Osteocyte (in vitro differentiated cells): ENCODE results near the gene PMPCB. TPM values are rescaled to one million over a fixed set of nuclear protein-coding genes. Genes with fewer than 3 reads are reported as not detected.

Experiments used
- DNase-seq: peaks from one replicate; pipeline ENCODE4 v3.0.0; 2021; ENCODE audit warnings: mixed read lengths; ENCODE audit not compliant: unreplicated experiment; ENCODE audit errors: extremely low spot score
- H3K27ac Mint-ChIP-seq: one replicate; pipeline ENCODE4 v1.8.0; 2021; ENCODE audit warnings: mild to moderate bottlenecking, mixed read lengths; ENCODE audit not compliant: unreplicated experiment
- H3K27me3 Mint-ChIP-seq: one replicate; pipeline ENCODE4 v1.8.0; 2021; ENCODE audit warnings: mixed read lengths; ENCODE audit not compliant: unreplicated experiment
- H3K36me3 Mint-ChIP-seq: one replicate; pipeline ENCODE4 v1.8.0; 2021; ENCODE audit warnings: mixed read lengths; ENCODE audit not compliant: unreplicated experiment
- H3K4me1 Mint-ChIP-seq: one replicate; pipeline ENCODE4 v1.8.0; 2021; ENCODE audit warnings: mixed read lengths; ENCODE audit not compliant: unreplicated experiment
- H3K4me3 Mint-ChIP-seq: one replicate; pipeline ENCODE4 v1.8.0; 2021; ENCODE audit warnings: mild to moderate bottlenecking, moderate library complexity, mixed read lengths; ENCODE audit not compliant: unreplicated experiment
- H3K9me3 Mint-ChIP-seq: one replicate; pipeline ENCODE4 v1.8.0; 2021; ENCODE audit warnings: mixed read lengths; ENCODE audit not compliant: unreplicated experiment
- total RNA-seq: library from RNA; stranded (reverse); gene quantifications from 2 replicates; pipeline ENCODE4 v1.2.1, GENCODE V29; 2021
- TF ChIP-seq, protein P1 (sequence below): fragments of 200-600 bp; sonication (generic); IDR thresholded peaks from 2 replicates; pipeline ENCODE4 v1.5.0; 2021; ENCODE audit warnings: antibody characterized with exemption, mild to moderate bottlenecking, moderate library complexity

The PMPCB gene
- total RNA-seq, 1 donor from 2014 or later = 52.7 TPM

DNA sequence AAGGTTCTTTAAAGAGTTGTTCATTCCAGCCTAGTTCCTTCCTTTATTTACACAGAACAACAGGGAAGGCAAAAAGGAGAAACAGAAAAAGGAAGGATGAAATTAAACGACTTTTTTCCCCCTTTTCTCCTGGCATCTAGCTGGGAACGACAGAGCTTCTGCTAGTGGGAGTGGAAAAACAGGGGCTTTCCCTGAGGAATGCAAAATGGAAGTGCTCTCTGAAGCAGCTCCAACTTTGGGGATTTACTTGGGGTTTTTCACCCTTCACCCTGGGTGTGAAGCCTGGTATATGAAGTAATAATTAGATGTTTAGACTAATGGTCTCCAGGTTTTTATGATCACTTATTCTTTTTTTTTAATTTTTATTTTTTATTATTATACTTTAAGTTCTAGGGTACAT is 4.2 kb downstream of the PMPCB start:
- Mint-ChIP-seq H3K36me3 (peaks cover 43% of the 10 kb centered on the region), H3K9me3 (no peaks in the 10 kb centered on the region), H3K27ac (no peak overlapping the region), H3K27me3 (no peaks in the 10 kb centered on the region), H3K4me1 (peaks cover 20% of the 10 kb centered on the region), H3K4me3 (no peak overlapping the region)
- no peak for DNase-seq
- TF ChIP-seq, protein P1, sequence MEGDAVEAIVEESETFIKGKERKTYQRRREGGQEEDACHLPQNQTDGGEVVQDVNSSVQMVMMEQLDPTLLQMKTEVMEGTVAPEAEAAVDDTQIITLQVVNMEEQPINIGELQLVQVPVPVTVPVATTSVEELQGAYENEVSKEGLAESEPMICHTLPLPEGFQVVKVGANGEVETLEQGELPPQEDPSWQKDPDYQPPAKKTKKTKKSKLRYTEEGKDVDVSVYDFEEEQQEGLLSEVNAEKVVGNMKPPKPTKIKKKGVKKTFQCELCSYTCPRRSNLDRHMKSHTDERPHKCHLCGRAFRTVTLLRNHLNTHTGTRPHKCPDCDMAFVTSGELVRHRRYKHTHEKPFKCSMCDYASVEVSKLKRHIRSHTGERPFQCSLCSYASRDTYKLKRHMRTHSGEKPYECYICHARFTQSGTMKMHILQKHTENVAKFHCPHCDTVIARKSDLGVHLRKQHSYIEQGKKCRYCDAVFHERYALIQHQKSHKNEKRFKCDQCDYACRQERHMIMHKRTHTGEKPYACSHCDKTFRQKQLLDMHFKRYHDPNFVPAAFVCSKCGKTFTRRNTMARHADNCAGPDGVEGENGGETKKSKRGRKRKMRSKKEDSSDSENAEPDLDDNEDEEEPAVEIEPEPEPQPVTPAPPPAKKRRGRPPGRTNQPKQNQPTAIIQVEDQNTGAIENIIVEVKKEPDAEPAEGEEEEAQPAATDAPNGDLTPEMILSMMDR = no peak

DNA sequence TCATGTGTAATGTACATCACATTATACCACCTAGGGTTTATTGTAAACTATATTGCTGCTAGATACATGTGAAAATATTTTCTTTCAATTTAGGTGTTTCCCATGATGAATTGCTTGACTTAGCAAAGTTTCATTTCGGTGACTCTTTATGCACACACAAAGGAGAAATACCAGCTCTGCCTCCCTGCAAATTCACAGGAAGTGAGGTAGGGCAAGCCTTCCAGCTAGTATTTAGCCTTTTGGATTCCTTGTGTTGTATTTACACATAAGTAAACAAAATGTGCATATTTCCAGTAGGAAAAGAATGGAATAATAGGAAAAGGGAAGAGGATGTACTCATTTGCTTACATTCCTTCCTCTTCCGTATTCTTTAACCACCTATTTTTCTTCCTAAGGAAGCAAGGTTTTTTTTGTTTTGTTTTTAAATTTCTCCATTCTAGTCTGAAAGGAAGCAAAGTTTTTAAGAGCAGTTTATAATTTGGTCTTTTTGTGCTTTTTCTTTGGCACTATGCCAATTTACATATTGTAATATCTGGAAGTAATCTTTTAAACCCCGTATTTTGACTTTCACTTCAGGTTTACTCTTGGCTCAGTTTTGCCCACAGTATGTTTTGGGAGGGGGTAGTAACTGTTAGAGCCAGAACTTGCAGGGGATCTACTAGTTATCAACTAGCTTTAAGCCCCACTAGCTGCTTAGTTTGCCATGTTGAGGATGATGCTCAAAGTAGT is 10.4 kb downstream of the PMPCB start:
- Mint-ChIP-seq H3K4me3 (no peak overlapping the region), H3K27ac (no peak overlapping the region), H3K27me3 (no peaks in the 10 kb centered on the region), H3K36me3 (peaks cover 61% of the 10 kb centered on the region), H3K9me3 (no peaks in the 10 kb centered on the region), H3K4me1 (no peaks in the 10 kb centered on the region)
- DNase-seq = no peak
- TF ChIP-seq, protein P1 = no peak

DNA sequence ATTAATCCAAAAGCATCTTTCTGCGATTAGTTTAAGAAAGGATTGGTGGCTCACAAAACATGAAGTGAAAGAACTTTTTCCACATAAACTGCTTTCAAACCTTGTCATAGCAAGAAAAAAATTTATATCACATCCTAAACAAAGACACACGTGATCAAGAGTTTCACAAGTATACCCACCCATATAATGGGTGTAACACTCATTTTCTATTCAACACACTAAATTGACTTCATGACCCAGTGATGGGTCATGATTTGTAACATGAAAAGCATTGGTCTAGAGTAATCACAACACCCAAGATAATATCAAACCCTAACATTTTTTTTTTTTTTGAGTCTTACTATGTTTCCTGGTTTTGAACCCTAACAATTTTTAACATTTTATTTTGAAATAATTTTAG is 17.6 kb downstream of the PMPCB start:
- no peak overlapping the region for H3K27ac Mint-ChIP-seq
- no peaks in the 10 kb centered on the region for H3K4me1 Mint-ChIP-seq
- H3K4me3 Mint-ChIP-seq = no peak overlapping the region
- no peaks in the 10 kb centered on the region for H3K27me3 Mint-ChIP-seq
- TF ChIP-seq, protein P1 = no peak
- H3K36me3 Mint-ChIP-seq = peaks cover 72% of the 10 kb centered on the region
- no peak for DNase-seq
- no peaks in the 10 kb centered on the region for H3K9me3 Mint-ChIP-seq

DNA sequence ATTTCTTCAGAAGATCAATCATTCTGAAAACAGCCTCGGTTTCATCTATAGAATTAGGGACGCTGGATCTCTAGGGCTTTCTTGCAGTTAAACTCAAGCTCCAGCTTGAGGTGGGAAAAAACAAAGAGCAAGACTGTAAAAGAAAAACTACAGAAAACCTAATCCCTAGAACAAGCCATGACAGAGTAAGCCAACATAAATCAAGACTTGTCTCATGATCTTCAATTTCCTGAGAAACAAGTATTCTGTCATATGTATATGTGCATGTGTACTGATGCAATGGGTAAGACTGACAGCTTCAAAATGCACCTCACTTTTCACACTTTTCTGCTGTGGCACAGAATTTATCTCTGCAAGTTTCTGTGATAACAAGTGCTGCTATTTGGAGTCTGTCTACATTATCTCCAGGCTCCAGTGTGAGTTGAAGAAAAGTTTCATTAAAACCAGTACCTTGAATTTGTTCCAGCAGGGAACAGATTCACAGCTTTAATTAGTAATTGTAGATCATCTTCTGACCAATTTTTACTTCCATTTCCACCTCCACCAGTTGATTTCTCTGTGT is 19.2 kb downstream of the PMPCB start:
- Mint-ChIP-seq H3K4me1 (no peaks in the 10 kb centered on the region), H3K27me3 (no peaks in the 10 kb centered on the region), H3K4me3 (no peak overlapping the region), H3K9me3 (no peaks in the 10 kb centered on the region), H3K36me3 (peaks cover 66% of the 10 kb centered on the region), H3K27ac (no peak overlapping the region)
- TF ChIP-seq, protein P1 = no peak
- DNase-seq = no peak

DNA sequence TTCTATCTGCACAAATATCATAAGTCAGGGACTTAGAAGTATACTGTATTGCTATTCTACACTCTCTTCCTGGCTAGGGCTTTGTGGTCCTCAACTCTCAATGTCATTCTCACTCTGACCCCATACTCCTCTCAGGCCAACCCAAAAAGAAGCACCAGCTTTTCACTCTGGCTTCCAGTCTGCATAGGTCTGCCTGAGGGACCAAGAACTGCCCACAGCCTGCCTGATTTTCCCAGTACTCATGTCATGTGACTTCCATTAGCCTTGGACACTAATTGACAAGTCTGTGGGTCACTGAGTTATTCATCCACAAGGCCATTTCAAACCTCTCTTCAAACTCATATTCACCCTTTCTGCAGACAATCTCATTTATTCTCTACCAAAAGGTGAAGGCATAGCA is 19.8 kb downstream of the PMPCB start:
- H3K4me1 Mint-ChIP-seq = no peaks in the 10 kb centered on the region
- no peak overlapping the region for H3K4me3 Mint-ChIP-seq
- no peak for DNase-seq
- no peaks in the 10 kb centered on the region for H3K27me3 Mint-ChIP-seq
- no peak overlapping the region for H3K27ac Mint-ChIP-seq
- peaks cover 63% of the 10 kb centered on the region for H3K36me3 Mint-ChIP-seq
- H3K9me3 Mint-ChIP-seq = no peaks in the 10 kb centered on the region
- TF ChIP-seq, protein P1 = no peak
